Measurements from ENCODE around the gene RSPH3.
"Not testable (repeated sequence)": the region's sequence is repeated elsewhere in the genome, so short reads cannot be mapped to it uniquely, and the experiment has no call there.

GRCh38 chr6:158952011-158952410 is 48.0 kb downstream of the RSPH3 start:
- TF ChIP-seq EZH2phosphoT487 (IDR thresholded peaks at IDR 0.05; ENCODE audit: borderline replicate concordance, low read length); CTCF (conservative IDR thresholded peaks at IDR 0.05; ENCODE audit: low read depth, low read length): not testable (repeated sequence)

Measured in PC-3 (cell line).